GM12891 (cell line): ENCODE measurements around the gene LEMD1.
"Not testable (repeated sequence)": the region's sequence is repeated elsewhere in the genome, so short reads cannot be mapped to it uniquely, and the experiment has no call there.

ENCODE experiments used
- DNase-seq: peaks from one replicate; pipeline ENCODE4 v3.0.0; 2011; ENCODE audit warnings: low spot score; ENCODE audit not compliant: insufficient read length
- FAIRE-seq: peaks from 2 replicates; lab custom pipeline; 2011; peaks lifted over from hg19 to GRCh38; lab: Jason Lieb, UNC
- PAX5 ChIP-seq: IDR thresholded peaks from 2 replicates; pipeline ENCODE4 v1.6.1; 2011; ENCODE audit warnings: low read length, moderate library complexity, mild to moderate bottlenecking; ENCODE audit not compliant: insufficient read depth, severe bottlenecking
- POLR2A ChIP-seq: IDR thresholded peaks from 2 replicates; pipeline ENCODE4 v1.6.1; 2011; ENCODE audit warnings: low read depth, low read length, control low read depth
- POLR2AphosphoS5 ChIP-seq: IDR thresholded peaks from 2 replicates; pipeline ENCODE4 v1.6.1; 2011; ENCODE audit warnings: low read depth, low read length, control low read depth
- POU2F2 ChIP-seq: IDR thresholded peaks from 2 replicates; pipeline ENCODE4 v1.6.1; 2011; ENCODE audit warnings: low read depth, mild to moderate bottlenecking, control low read depth, low read length, moderate library complexity
- SPI1 ChIP-seq: IDR thresholded peaks from 2 replicates; pipeline ENCODE4 v1.6.1; 2011; ENCODE audit warnings: low read depth, low read length, control low read depth
- TAF1 ChIP-seq: IDR thresholded peaks from 2 replicates; pipeline ENCODE4 v1.6.1; 2011; ENCODE audit warnings: low read depth, low read length, control low read depth

The LEMD1 gene

DNA sequence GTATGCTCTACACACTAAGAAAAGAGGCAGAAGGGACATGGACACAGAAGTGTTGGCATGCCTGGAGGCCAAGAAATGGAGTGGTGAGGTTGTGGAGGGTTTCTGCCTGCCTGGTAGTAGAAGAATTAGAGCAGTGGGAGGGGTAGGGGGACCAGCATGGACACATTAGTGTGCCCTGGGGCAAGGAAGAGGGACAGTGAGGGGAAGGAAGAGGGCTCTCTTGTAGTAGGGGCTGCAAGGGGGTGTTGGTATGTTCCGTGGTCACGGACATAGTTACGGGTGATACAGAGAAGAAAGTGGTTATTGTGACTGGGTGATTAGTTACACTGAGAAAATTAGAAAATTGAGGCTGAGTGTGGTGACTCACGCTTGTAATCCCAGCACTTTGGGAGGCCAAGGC, 23.3 kb downstream of the LEMD1 start:
- TF ChIP-seq POU2F2: no peak
- TF ChIP-seq POLR2AphosphoS5: no peak
- TF ChIP-seq TAF1: no peak
- no peak for TF ChIP-seq POLR2A
- no peak for TF ChIP-seq SPI1
- TF ChIP-seq PAX5: no peak
- DNase-seq (no peak), FAIRE-seq (no peak)

DNA sequence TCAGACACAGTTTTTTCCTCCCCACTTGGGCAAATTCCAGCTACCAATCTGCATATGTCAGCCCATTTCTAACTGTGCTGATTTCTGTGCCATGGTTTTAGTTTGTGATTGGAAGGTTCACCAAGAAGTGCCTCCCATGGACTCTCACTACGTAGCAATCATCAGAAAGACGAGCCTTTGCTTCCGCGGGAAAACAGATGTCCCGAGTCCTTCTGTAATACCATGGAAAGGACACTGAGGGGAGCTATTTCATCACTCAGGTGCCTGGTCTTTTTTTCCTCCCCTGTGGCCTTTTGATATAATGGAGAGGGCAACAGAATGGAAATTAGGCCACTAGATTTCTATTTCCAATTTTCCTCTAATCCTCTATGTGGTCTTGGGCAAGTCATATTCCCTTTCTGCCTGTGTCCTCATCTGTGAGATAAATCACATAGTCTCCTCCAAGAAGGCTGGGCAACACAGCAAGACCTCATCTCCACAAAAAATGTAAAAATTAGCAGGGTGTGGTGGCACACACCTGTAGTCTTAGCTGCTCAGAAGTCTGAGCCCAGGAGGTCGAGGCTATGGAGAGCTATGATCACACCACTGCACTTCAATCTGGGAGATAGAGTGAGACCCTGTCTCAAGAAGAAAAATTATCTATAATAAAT, 24.8 kb downstream of the LEMD1 start:
- DNase-seq: no peak
- FAIRE-seq: no peak
- no peak for TF ChIP-seq SPI1
- no peak for TF ChIP-seq TAF1
- no peak for TF ChIP-seq POU2F2
- TF ChIP-seq PAX5: no peak
- TF ChIP-seq POLR2AphosphoS5: no peak
- TF ChIP-seq POLR2A: no peak

DNA sequence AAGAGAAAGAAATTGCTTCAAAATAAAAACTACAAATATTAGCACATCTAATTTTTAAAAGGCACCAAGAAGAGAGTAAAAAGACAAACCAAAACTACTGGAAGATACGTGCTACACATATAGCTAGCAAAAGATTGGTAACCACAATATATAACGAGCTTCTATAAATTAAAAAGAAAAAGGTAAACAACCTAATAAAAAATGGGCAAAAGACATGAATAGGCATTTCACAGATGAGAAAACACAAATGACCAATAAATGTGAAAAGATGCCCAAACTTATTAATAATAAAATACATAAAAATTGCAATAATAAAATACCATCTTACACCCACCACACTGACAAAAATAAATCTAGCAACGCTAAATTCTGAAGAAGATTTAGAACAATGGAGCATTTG, 26.2 kb downstream of the LEMD1 start:
- no peak for DNase-seq
- TF ChIP-seq SPI1: no peak
- no peak for TF ChIP-seq POLR2AphosphoS5
- no peak for TF ChIP-seq PAX5
- no peak for TF ChIP-seq POLR2A
- TF ChIP-seq POU2F2: no peak
- TF ChIP-seq TAF1: no peak
- FAIRE-seq: no peak

DNA sequence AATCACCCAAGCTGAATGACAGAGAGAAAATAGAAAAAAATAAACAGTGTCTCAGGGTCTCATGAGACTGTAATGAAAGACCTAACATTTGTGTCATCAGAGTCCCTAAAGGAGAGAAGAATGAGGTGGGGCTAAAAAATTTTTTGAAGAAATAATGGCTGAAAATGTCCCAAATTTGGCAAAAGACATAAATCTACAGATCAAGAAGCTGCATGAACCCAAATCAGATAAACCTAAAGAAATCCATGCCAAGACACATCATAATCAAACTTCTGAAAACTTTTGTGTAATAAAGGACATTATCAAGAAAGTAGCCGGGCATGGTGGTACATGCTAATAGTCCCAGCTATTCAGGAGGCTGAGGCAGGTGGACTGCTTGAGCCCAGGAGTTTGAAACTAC, 29.2 kb downstream of the LEMD1 start:
- FAIRE-seq (no peak), DNase-seq (no peak)
- no peak for TF ChIP-seq POU2F2
- TF ChIP-seq POLR2AphosphoS5: no peak
- no peak for TF ChIP-seq SPI1
- no peak for TF ChIP-seq POLR2A
- no peak for TF ChIP-seq PAX5
- no peak for TF ChIP-seq TAF1

DNA sequence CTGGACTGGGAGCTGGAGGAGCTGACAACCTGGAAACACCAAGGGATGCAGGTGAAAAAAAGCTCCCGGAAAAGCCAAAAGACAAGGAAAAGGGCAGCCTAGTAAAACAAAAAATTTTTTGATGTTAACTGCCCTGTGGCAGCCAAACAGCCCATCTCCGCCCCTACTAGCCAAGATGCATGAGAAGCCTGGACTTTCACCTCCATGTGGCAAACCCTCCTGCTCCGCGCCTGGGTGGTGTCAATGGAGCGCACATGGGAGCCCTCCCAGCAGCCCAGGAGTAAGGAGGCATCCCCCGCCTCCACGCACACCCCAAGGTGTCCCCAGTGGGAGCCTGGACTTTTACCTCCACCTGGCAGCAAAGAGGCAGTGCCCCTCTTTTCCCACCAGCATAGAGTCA, 30.5 kb downstream of the LEMD1 start:
- TF ChIP-seq TAF1 (no peak), POLR2A (no peak), POU2F2 (no peak), SPI1 (no peak), PAX5 (no peak)
- DNase-seq (no peak), FAIRE-seq (no peak)

DNA sequence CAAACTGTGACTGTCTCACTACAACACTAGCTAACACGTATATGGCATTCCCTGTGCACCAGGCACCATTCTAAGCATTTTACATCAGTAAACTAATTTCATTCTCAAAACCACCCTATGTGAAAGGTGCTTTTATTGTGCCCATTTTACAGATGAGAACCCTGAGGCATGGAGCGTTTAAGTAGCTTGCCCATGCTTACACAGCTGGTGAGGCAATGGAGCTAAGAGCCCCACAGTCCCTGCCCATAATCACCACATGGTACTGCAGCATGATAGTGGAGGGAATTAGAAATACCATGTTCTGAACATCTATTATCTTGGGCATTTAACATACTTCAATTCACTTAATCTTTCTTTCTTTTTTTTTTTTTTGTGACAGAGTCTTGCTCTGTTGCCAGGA, 34.0 kb downstream of the LEMD1 start:
- TF ChIP-seq POLR2AphosphoS5 (no peak), POU2F2 (no peak), POLR2A (no peak), PAX5 (no peak), SPI1 (no peak), TAF1 (no peak)
- DNase-seq: no peak
- no peak for FAIRE-seq

DNA sequence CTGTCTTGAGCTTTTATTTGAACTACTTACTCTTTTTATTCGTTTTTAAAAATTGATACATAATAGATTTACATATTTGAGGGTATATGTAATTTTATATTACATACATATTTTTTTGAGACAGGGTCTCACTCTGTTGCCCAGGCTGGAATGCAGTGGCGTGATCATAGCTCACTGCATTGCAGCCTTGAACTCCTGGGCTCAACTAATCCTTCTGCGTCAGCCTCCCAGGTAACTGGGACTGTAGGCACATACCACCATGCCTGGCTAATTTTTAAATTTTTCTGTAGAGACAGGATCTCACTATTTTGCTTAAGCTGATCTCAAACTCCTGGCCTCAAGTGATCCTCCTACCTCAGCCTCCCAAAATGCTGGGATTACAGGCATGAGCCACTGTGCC, 38.9 kb downstream of the LEMD1 start:
- not testable (repeated sequence) for FAIRE-seq, DNase-seq

DNA sequence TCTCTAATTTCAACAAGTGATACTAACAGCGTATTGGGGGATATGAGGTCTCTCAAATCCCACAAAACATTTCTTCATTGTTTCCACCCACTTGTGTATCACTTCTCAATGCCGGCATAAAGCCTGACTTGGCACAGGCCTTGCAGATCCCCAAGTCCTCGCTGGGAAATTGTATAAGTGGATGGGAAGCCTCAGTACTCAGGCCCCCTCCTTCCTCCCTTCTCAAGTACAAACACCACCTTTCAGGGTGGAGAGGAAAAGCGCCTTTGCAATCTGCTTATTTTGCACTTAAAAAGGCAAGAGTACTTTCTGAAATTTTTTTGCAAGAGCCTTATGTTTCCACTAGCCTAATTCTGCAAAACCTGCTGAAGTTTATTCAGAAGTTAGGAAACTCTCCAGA, 39.3 kb downstream of the LEMD1 start:
- FAIRE-seq (no peak), DNase-seq (no peak)
- no peak for TF ChIP-seq POU2F2

DNA sequence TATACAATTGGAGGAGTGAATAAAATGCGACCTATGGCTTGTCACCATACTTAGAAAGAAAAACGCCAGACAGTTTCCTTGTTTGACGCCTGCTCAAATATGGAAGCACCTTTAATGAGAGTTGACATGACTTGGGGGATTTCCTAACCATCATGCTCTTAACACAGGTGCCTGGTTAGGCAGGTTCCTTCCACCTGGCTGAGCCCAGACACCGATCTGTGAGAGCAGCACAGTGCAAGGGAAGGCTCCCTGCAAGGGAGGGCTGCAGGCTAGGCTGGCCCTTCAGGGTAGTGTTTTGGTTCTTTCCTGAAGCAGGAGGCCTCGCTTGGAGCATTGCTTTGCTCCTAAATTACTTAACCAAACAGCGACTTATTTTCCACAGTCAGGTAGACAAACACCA, 40.6 kb downstream of the LEMD1 start:
- DNase-seq: no peak
- TF ChIP-seq SPI1 (no peak), TAF1 (no peak), POLR2AphosphoS5 (no peak), PAX5 (no peak), POU2F2 (no peak), POLR2A (no peak)
- no peak for FAIRE-seq

DNA sequence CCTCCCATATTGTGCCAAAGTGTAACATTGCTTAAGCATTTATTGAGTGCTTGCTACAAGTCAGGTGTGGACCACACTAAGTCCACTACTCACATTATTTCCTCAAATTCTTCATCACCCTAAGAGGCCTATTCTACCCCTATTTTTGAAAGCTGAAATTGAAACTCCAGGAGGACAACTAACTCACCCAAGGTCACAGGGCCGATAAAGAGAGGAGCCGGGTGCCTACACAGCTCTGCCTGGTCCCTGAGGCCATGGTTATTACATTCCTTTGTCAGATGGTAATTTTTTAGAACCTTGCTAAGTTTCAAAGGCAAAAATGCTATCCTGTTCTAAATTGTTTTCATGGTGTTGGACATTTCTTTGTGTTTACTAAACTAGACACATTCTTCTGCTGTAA, 41.0 kb downstream of the LEMD1 start:
- TF ChIP-seq SPI1: no peak
- no peak for TF ChIP-seq POLR2AphosphoS5
- no peak for FAIRE-seq
- DNase-seq: no peak
